GM23338 (cell line): Measurements from ENCODE around the gene SLC29A1. TPM values are rescaled to one million over a fixed set of nuclear protein-coding genes. Genes with fewer than 3 reads are reported as not detected.
A peak's percentile ranks its signal among the peaks of the same experiment; 100 is the strongest.

Experiments
- ATAC-seq: fragments of 200-7000 bp; cut with Tn5 transposase; 3 replicates; pipeline ENCODE4 v1.9.1; 2020
- DNase-seq: peaks from one replicate; pipeline ENCODE4 v3.0.0-alpha.2; 2015; ENCODE audit warnings: low spot score
- H2AFZ ChIP-seq: fragments of 200-600 bp; sonication (generic); 2 replicates; pipeline ENCODE4 v1.8.0; 2016; ENCODE audit warnings: antibody characterized with exemption, mild to moderate bottlenecking, moderate library complexity
- H3F3A ChIP-seq: fragments of 200-600 bp; sonication (generic); replicated peaks from 2 replicates; pipeline ENCODE4 v1.8.0; 2017; ENCODE audit warnings: antibody characterized with exemption, mixed run types, low read depth
- H3K27ac ChIP-seq: fragments of 200-600 bp; sonication (generic); 2 replicates; pipeline ENCODE4 v1.6.1; 2016; ENCODE audit warnings: low read depth
- H3K27me3 ChIP-seq: fragments of 200-600 bp; sonication (generic); 2 replicates; pipeline ENCODE4 v1.8.0; 2016; ENCODE audit warnings: mild to moderate bottlenecking, mixed run types, moderate library complexity; ENCODE audit not compliant: insufficient read depth
- H3K36me3 ChIP-seq: fragments of 200-600 bp; sonication (generic); 2 replicates; pipeline ENCODE4 v1.8.0; 2016; ENCODE audit warnings: mild to moderate bottlenecking; ENCODE audit not compliant: insufficient read depth
- H3K4me1 ChIP-seq: fragments of 200-600 bp; sonication (generic); 2 replicates; pipeline ENCODE4 v1.8.0; 2016; ENCODE audit warnings: mild to moderate bottlenecking, moderate library complexity; ENCODE audit not compliant: insufficient read depth
- H3K4me2 ChIP-seq: fragments of 200-600 bp; sonication (generic); 2 replicates; pipeline ENCODE4 v1.7.1; 2017; ENCODE audit warnings: mixed run types
- H3K4me3 ChIP-seq: fragments of 200-600 bp; sonication (generic); 2 replicates; pipeline ENCODE4 v1.6.1; 2016; ENCODE audit warnings: mixed run types
- H3K79me2 ChIP-seq: fragments of 200-600 bp; sonication (generic); replicated peaks from 2 replicates; pipeline ENCODE4 v1.8.0; 2017; ENCODE audit warnings: mild to moderate bottlenecking; ENCODE audit not compliant: insufficient read depth
- H3K9me2 ChIP-seq: fragments of 200-600 bp; sonication (generic); 2 replicates; pipeline ENCODE4 v1.8.0; 2017; ENCODE audit not compliant: insufficient read depth
- H4K20me1 ChIP-seq: fragments of 200-600 bp; sonication (generic); replicated peaks from 2 replicates; pipeline ENCODE4 v1.8.0; 2017; ENCODE audit warnings: mild to moderate bottlenecking; ENCODE audit not compliant: insufficient read depth
- H3K27ac Mint-ChIP-seq: 2 replicates; pipeline ENCODE4 v1.8.0; 2020; ENCODE audit warnings: inconsistent platforms, mild to moderate bottlenecking, moderate library complexity, mixed read lengths
- H3K27me3 Mint-ChIP-seq: 3 replicates; pipeline ENCODE4 v1.8.0; 2022; ENCODE audit warnings: low read depth, mild to moderate bottlenecking, moderate library complexity, mixed read lengths, inconsistent platforms; ENCODE audit not compliant: insufficient read depth, poor library complexity
- H3K36me3 Mint-ChIP-seq: 3 replicates; pipeline ENCODE4 v1.8.0; 2021; ENCODE audit warnings: low read depth, mild to moderate bottlenecking, inconsistent platforms, moderate library complexity, mixed read lengths
- H3K4me1 Mint-ChIP-seq: 3 replicates; pipeline ENCODE4 v1.8.0; 2020; ENCODE audit warnings: mild to moderate bottlenecking, inconsistent platforms, mixed read lengths
- H3K4me3 Mint-ChIP-seq: 3 replicates; pipeline ENCODE4 v1.8.0; 2021; ENCODE audit warnings: moderate library complexity, mild to moderate bottlenecking, inconsistent platforms, mixed read lengths
- H3K9me3 Mint-ChIP-seq: 3 replicates; pipeline ENCODE4 v1.8.0; 2020; ENCODE audit warnings: moderate library complexity, mild to moderate bottlenecking, inconsistent platforms, mixed read lengths
- CREB1 ChIP-seq: fragments of 250-450 bp; sonication (Bioruptor Pico); IDR thresholded peaks from 2 replicates; pipeline ENCODE4 v1.5.0; 2020; ENCODE audit warnings: low read depth, mild to moderate bottlenecking, moderate library complexity
- CTCF ChIP-seq, 2 experiments: fragments of 200-600 bp in 1 of 2; sonication (generic) in 1 of 2; conservative IDR thresholded peaks; 2 replicates each; pipeline versions ENCODE4 v1.5.1 to v1.6.1; 2016 to 2017; ENCODE audit warnings: antibody characterized with exemption in 2 of 2, low read depth in 2 of 2, mild to moderate bottlenecking in 2 of 2, moderate library complexity in 1 of 2
- ETS1 ChIP-seq: IDR thresholded peaks from 2 replicates; pipeline ENCODE4 v1.6.1; 2016; ENCODE audit warnings: antibody characterized with exemption
- EZH2 ChIP-seq: fragments of 200-600 bp; sonication (generic); IDR thresholded peaks from one replicate; pipeline ENCODE4 v1.8.0; 2017; ENCODE audit warnings: antibody characterized with exemption, mild to moderate bottlenecking, low read depth; ENCODE audit not compliant: unreplicated experiment
- EZH2phosphoT487 ChIP-seq: fragments of 200-600 bp; sonication (generic); IDR thresholded peaks from one replicate; pipeline ENCODE4 v1.8.1; 2018; ENCODE audit warnings: antibody characterized with exemption; ENCODE audit not compliant: unreplicated experiment
- JUNB ChIP-seq: IDR thresholded peaks from one replicate; pipeline ENCODE4 v1.6.1; 2016; ENCODE audit warnings: antibody characterized with exemption; ENCODE audit not compliant: unreplicated experiment
- POLR2AphosphoS5 ChIP-seq: IDR thresholded peaks from 2 replicates; pipeline ENCODE4 v1.6.1; 2016; ENCODE audit warnings: antibody characterized with exemption, low read depth
- REST ChIP-seq: IDR thresholded peaks from one replicate; pipeline ENCODE4 v1.6.1; 2018; ENCODE audit warnings: antibody characterized with exemption; ENCODE audit not compliant: unreplicated experiment
- STAT1 ChIP-seq: IDR thresholded peaks from one replicate; pipeline ENCODE4 v1.6.1; 2016; ENCODE audit warnings: antibody characterized with exemption; ENCODE audit not compliant: unreplicated experiment
- ZNF114 ChIP-seq: fragments of 250-450 bp; sonication (Bioruptor Pico); IDR thresholded peaks from 2 replicates; pipeline ENCODE4 v1.5.0; 2020; ENCODE audit warnings: mild to moderate bottlenecking, moderate library complexity
- ZNF331 ChIP-seq: fragments of 250-450 bp; sonication (Bioruptor Pico); IDR thresholded peaks from 2 replicates; pipeline ENCODE4 v1.5.0; 2020; ENCODE audit warnings: low read depth, mild to moderate bottlenecking, moderate library complexity
- polyA plus RNA-seq: library from polyadenylated mRNA; unstranded; fragments of >200 nt; fragmentation: Nextera tagmentation; extraction: Ambion mirVana; gene quantifications from 2 replicates; pipeline ENCODE4 v1.2.1, GENCODE V29; 2016
- total RNA-seq: library from RNA; depleted of rRNA; stranded (reverse); fragments of >200 nt; shearing (Covaris generic); gene quantifications from 2 replicates; pipeline ENCODE4 v1.2.3, GENCODE V29; 2014

Gene SLC29A1
- total and polyA plus RNA-seq, 2 experiments from 2014 or later: 73.1 to 169 TPM

GRCh38 chr6:44267252-44267651, 43.9 kb downstream of the SLC29A1 start (continued):
- TF ChIP-seq CREB1 (CRISPR knock-in tag): no peak
- no peak for TF ChIP-seq ZNF331 (CRISPR knock-in tag)
- no peak for TF ChIP-seq JUNB
- no peak for TF ChIP-seq EZH2
- TF ChIP-seq REST: no peak
- no peak for TF ChIP-seq EZH2phosphoT487
- no peak for TF ChIP-seq POLR2AphosphoS5
- TF ChIP-seq CTCF (conservative IDR thresholded peaks at IDR 0.05; ENCODE audit: low read depth in 2 of 2): no peak
- TF ChIP-seq STAT1: no peak
- TF ChIP-seq ZNF114 (CRISPR knock-in tag): no peak
- no peak for TF ChIP-seq ETS1

GRCh38 chr6:44268095-44268628, 44.8 kb downstream of the SLC29A1 start:
- Histone ChIP-seq H4K20me1 (peaks cover 6% of the 10 kb centered on the region; the same call in 1 of the 2 replicates), H2AFZ (peak overlapping the region; percentile 16; the same call in 1 of the 2 replicates), H3F3A (0 out of 2 replicates have a peak, but pooled peaks cover 19% of the 10 kb centered on the region), H3K9me2 (no peaks in the 10 kb centered on the region), H3K79me2 (peaks cover 9% of the 10 kb centered on the region; the same call in 1 of the 2 replicates), H3K36me3 (no peaks in the 10 kb centered on the region), H3K27ac (no peak overlapping the region), H3K27me3 (peaks cover 19% of the 10 kb centered on the region), H3K4me1 (peaks cover 27% of the 10 kb centered on the region), H3K4me3 (peak overlapping the region; percentile 39), H3K4me2 (peak overlapping the region; percentile 74)
- Mint-ChIP-seq H3K36me3 (peaks cover under 1% of the 10 kb centered on the region; the same call in 2 of the 3 replicates), H3K9me3 (no peaks in the 10 kb centered on the region), H3K4me1 (peaks cover 52% of the 10 kb centered on the region), H3K4me3 (peak overlapping the region; percentile 28; the same call in 2 of the 3 replicates), H3K27me3 (peaks cover 38% of the 10 kb centered on the region), H3K27ac (no peak overlapping the region)
- DNase-seq: peak; percentile 95
- no peak for TF ChIP-seq ETS1
- TF ChIP-seq CTCF (conservative IDR thresholded peaks at IDR 0.05; ENCODE audit: low read depth in 2 of 2): peak; percentile 93 to 99
- no peak for TF ChIP-seq ZNF331 (CRISPR knock-in tag)
- TF ChIP-seq EZH2phosphoT487: no peak
- peak; percentile 17 for ATAC-seq
